Measurements from ENCODE around the gene POLD4. TPM values are rescaled to one million over a fixed set of nuclear protein-coding genes. Genes with fewer than 3 reads are reported as not detected.

The POLD4 gene
- total and polyA plus RNA-seq, 2 of the 13 experiments (the other 11 are each of a cell fraction or from before 2014, with no cell fraction given), result 10.5 to 27.4 TPM

DNA sequence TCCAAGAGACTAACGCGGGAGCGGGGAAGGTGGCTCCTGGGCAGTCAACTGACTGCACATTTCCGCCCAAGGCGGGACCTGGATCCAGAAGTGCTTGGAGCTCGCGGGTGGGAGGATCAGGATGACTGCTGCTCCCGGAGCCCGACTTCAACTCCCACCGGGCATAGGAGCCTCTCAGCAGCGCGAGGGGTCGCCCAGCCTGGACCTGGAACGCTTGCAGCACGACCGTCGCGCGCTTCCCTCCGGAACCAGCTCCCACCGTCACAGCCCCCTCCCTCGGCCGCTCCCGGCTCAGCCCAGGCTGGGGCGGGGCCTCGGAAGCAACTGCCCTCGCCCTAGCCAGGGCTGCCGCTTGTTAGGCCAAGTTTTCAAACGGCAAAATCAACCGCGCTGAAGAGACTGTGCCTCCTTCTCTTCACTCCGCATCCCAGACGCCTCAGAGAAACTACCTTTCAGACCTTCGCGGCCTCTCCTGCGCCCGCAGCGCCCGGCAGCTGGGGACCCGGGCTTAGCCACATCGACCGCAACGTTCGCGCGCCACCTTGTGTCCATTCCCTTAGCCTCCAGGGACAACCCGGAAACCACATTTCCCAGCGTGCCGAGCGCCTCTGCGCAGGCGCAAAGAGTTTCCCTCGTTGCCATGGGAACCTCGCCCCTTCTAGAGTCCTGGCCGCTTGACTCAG lies 36.0 kb downstream of the POLD4 start (continued):
- TF ChIP-seq, protein P1, sequence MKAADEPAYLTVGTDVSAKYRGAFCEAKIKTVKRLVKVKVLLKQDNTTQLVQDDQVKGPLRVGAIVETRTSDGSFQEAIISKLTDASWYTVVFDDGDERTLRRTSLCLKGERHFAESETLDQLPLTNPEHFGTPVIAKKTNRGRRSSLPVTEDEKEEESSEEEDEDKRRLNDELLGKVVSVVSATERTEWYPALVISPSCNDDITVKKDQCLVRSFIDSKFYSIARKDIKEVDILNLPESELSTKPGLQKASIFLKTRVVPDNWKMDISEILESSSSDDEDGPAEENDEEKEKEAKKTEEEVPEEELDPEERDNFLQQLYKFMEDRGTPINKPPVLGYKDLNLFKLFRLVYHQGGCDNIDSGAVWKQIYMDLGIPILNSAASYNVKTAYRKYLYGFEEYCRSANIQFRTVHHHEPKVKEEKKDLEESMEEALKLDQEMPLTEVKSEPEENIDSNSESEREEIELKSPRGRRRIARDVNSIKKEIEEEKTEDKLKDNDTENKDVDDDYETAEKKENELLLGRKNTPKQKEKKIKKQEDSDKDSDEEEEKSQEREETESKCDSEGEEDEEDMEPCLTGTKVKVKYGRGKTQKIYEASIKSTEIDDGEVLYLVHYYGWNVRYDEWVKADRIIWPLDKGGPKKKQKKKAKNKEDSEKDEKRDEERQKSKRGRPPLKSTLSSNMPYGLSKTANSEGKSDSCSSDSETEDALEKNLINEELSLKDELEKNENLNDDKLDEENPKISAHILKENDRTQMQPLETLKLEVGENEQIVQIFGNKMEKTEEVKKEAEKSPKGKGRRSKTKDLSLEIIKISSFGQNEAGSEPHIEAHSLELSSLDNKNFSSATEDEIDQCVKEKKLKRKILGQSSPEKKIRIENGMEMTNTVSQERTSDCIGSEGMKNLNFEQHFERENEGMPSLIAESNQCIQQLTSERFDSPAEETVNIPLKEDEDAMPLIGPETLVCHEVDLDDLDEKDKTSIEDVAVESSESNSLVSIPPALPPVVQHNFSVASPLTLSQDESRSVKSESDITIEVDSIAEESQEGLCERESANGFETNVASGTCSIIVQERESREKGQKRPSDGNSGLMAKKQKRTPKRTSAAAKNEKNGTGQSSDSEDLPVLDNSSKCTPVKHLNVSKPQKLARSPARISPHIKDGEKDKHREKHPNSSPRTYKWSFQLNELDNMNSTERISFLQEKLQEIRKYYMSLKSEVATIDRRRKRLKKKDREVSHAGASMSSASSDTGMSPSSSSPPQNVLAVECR (CRISPR knock-in tag; IDR thresholded peaks at IDR 0.05; ENCODE audit: borderline replicate concordance), result peak; percentile 93
- TF ChIP-seq, protein P2, sequence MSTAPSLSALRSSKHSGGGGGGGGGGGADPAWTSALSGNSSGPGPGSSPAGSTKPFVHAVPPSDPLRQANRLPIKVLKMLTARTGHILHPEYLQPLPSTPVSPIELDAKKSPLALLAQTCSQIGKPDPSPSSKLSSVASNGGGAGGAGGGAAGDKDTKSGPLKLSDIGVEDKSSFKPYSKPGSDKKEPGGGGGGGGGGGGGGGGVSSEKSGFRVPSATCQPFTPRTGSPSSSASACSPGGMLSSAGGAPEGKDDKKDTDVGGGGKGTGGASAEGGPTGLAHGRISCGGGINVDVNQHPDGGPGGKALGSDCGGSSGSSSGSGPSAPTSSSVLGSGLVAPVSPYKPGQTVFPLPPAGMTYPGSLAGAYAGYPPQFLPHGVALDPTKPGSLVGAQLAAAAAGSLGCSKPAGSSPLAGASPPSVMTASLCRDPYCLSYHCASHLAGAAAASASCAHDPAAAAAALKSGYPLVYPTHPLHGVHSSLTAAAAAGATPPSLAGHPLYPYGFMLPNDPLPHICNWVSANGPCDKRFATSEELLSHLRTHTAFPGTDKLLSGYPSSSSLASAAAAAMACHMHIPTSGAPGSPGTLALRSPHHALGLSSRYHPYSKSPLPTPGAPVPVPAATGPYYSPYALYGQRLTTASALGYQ (CRISPR knock-in tag; IDR thresholded peaks at IDR 0.05), result no peak
- TF ChIP-seq ZNF33B (CRISPR knock-in tag; IDR thresholded peaks at IDR 0.05) (peak; percentile 66; the same call in 1 of the 2 replicates), SP4 (CRISPR knock-in tag; IDR thresholded peaks at IDR 0.05) (peak; percentile 68; the same call in 1 of the 2 replicates), RBM39 (IDR thresholded peaks at IDR 0.05; ENCODE audit: low read depth, low read length, poor library complexity, severe bottlenecking) (no peak), ZNF333 (CRISPR knock-in tag; IDR thresholded peaks at IDR 0.05; ENCODE audit: borderline replicate concordance) (peak; percentile 85), ZNF781 (CRISPR knock-in tag; IDR thresholded peaks at IDR 0.05; ENCODE audit: borderline replicate concordance, not compliant biosample characterization) (peak; percentile 41), MIER3 (CRISPR knock-in tag; IDR thresholded peaks at IDR 0.05; ENCODE audit: borderline replicate concordance) (peak; percentile 75; the same call in 1 of the 2 replicates), ZBTB20 (CRISPR knock-in tag; IDR thresholded peaks at IDR 0.05; ENCODE audit: borderline replicate concordance, low read depth) (no peak), ZNF619 (CRISPR knock-in tag; IDR thresholded peaks at IDR 0.05) (peak; percentile 83; the same call in 1 of the 2 replicates), SNAI1 (CRISPR knock-in tag; IDR thresholded peaks at IDR 0.05; ENCODE audit: borderline replicate concordance) (peak; percentile 71; the same call in 1 of the 2 replicates), ETV6 (CRISPR knock-in tag; conservative IDR thresholded peaks at IDR 0.05) (0 out of 2 replicates have a peak, but pooled peaks have one; percentile 57)
- TF ChIP-seq, protein P3, sequence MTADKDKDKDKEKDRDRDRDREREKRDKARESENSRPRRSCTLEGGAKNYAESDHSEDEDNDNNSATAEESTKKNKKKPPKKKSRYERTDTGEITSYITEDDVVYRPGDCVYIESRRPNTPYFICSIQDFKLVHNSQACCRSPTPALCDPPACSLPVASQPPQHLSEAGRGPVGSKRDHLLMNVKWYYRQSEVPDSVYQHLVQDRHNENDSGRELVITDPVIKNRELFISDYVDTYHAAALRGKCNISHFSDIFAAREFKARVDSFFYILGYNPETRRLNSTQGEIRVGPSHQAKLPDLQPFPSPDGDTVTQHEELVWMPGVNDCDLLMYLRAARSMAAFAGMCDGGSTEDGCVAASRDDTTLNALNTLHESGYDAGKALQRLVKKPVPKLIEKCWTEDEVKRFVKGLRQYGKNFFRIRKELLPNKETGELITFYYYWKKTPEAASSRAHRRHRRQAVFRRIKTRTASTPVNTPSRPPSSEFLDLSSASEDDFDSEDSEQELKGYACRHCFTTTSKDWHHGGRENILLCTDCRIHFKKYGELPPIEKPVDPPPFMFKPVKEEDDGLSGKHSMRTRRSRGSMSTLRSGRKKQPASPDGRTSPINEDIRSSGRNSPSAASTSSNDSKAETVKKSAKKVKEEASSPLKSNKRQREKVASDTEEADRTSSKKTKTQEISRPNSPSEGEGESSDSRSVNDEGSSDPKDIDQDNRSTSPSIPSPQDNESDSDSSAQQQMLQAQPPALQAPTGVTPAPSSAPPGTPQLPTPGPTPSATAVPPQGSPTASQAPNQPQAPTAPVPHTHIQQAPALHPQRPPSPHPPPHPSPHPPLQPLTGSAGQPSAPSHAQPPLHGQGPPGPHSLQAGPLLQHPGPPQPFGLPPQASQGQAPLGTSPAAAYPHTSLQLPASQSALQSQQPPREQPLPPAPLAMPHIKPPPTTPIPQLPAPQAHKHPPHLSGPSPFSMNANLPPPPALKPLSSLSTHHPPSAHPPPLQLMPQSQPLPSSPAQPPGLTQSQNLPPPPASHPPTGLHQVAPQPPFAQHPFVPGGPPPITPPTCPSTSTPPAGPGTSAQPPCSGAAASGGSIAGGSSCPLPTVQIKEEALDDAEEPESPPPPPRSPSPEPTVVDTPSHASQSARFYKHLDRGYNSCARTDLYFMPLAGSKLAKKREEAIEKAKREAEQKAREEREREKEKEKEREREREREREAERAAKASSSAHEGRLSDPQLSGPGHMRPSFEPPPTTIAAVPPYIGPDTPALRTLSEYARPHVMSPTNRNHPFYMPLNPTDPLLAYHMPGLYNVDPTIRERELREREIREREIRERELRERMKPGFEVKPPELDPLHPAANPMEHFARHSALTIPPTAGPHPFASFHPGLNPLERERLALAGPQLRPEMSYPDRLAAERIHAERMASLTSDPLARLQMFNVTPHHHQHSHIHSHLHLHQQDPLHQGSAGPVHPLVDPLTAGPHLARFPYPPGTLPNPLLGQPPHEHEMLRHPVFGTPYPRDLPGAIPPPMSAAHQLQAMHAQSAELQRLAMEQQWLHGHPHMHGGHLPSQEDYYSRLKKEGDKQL (CRISPR knock-in tag; IDR thresholded peaks at IDR 0.05; ENCODE audit: low read depth), result no peak
- TF ChIP-seq, protein P4, sequence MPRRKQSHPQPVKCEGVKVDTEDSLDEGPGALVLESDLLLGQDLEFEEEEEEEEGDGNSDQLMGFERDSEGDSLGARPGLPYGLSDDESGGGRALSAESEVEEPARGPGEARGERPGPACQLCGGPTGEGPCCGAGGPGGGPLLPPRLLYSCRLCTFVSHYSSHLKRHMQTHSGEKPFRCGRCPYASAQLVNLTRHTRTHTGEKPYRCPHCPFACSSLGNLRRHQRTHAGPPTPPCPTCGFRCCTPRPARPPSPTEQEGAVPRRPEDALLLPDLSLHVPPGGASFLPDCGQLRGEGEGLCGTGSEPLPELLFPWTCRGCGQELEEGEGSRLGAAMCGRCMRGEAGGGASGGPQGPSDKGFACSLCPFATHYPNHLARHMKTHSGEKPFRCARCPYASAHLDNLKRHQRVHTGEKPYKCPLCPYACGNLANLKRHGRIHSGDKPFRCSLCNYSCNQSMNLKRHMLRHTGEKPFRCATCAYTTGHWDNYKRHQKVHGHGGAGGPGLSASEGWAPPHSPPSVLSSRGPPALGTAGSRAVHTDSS (CRISPR knock-in tag; conservative IDR thresholded peaks at IDR 0.05), result 0 out of 2 replicates have a peak, but pooled peaks have one; percentile 57
